ENCODE results near the gene NPTX2.
"Not testable (repeated sequence)": the region's sequence is repeated elsewhere in the genome, so short reads cannot be mapped to it uniquely, and the experiment has no call there.

NPTX2 gene

GRCh38 chr7:98617051-98617959 lies at the start of gene NPTX2:
TSS of gene NPTX2 (plus strand) at chr7:98617285. CDS start at chr7:98617462, 177 bp downstream.
- DNase-seq (ENCODE audit: low spot score), result peak; percentile 23

- no peak for DNase-seq (ENCODE audit: low spot score)
Measured at GRCh38 chr7:98567991-98568390, 49.1 kb upstream of the NPTX2 start.

- DNase-seq (ENCODE audit: low spot score), result no peak
Measured at GRCh38 chr7:98568891-98569290, 48.2 kb upstream of the NPTX2 start.

- DNase-seq (ENCODE audit: low spot score), result peak; percentile 47
Measured at GRCh38 chr7:98569691-98570337, 47.3 kb upstream of the NPTX2 start.

GRCh38 chr7:98571006-98571405 lies 46.1 kb upstream of the NPTX2 start:
- DNase-seq (ENCODE audit: low spot score), result no peak

- peak; percentile 16 for DNase-seq (ENCODE audit: low spot score)
Measured at GRCh38 chr7:98571986-98572385, 45.1 kb upstream of the NPTX2 start.

- not testable (repeated sequence) for DNase-seq (ENCODE audit: low spot score)
Measured at GRCh38 chr7:98572716-98573115, 44.4 kb upstream of the NPTX2 start.

- no peak for DNase-seq (ENCODE audit: low spot score)
Measured at GRCh38 chr7:98573816-98574215, 43.3 kb upstream of the NPTX2 start.

- DNase-seq (ENCODE audit: low spot score), result no peak
Measured at GRCh38 chr7:98575878-98576277, 41.2 kb upstream of the NPTX2 start.

GRCh38 chr7:98584830-98585229 lies 32.3 kb upstream of the NPTX2 start:
- DNase-seq (ENCODE audit: low spot score), result no peak

- no peak for DNase-seq (ENCODE audit: low spot score)
Measured at GRCh38 chr7:98591926-98592325, 25.2 kb upstream of the NPTX2 start.

GRCh38 chr7:98594348-98594747 lies 22.7 kb upstream of the NPTX2 start:
- DNase-seq (ENCODE audit: low spot score), result no peak

GRCh38 chr7:98594787-98595186 lies 22.3 kb upstream of the NPTX2 start:
- DNase-seq (ENCODE audit: low spot score), result no peak

- DNase-seq (ENCODE audit: low spot score), result no peak
Measured at GRCh38 chr7:98598846-98599615, 18.1 kb upstream of the NPTX2 start.

GRCh38 chr7:98599886-98600285 lies 17.2 kb upstream of the NPTX2 start:
- no peak for DNase-seq (ENCODE audit: low spot score)

GRCh38 chr7:98602755-98603398 lies 14.2 kb upstream of the NPTX2 start:
- DNase-seq (ENCODE audit: low spot score), result no peak

GRCh38 chr7:98603399-98603788 lies 13.7 kb upstream of the NPTX2 start:
- DNase-seq (ENCODE audit: low spot score), result no peak

GRCh38 chr7:98613601-98614425 lies 3.3 kb upstream of the NPTX2 start:
- peak; percentile 26 for DNase-seq (ENCODE audit: low spot score)

GRCh38 chr7:98616381-98617050 lies 569 bp upstream of the NPTX2 start:
- DNase-seq (ENCODE audit: low spot score), result no peak

- DNase-seq (ENCODE audit: low spot score), result no peak
Measured at GRCh38 chr7:98617960-98618418, 904 bp downstream of the NPTX2 start.

Measured in kidney capillary endothelial cell (primary cell).